Stimulated activated CD4-positive, alpha-beta T cell treated with anti-CD3 and anti-CD28 coated beads, TNF-alpha, amount 100 ng/mL, for 48 hours (primary cell): ENCODE data around the gene RAD51B.

Experiments
- DNase-seq, 3 donors: peaks; one replicate each; pipeline ENCODE4 v3.0.0-alpha.2; 2020; ENCODE audit warnings: low read depth in 3 of 3

Gene RAD51B

DNA sequence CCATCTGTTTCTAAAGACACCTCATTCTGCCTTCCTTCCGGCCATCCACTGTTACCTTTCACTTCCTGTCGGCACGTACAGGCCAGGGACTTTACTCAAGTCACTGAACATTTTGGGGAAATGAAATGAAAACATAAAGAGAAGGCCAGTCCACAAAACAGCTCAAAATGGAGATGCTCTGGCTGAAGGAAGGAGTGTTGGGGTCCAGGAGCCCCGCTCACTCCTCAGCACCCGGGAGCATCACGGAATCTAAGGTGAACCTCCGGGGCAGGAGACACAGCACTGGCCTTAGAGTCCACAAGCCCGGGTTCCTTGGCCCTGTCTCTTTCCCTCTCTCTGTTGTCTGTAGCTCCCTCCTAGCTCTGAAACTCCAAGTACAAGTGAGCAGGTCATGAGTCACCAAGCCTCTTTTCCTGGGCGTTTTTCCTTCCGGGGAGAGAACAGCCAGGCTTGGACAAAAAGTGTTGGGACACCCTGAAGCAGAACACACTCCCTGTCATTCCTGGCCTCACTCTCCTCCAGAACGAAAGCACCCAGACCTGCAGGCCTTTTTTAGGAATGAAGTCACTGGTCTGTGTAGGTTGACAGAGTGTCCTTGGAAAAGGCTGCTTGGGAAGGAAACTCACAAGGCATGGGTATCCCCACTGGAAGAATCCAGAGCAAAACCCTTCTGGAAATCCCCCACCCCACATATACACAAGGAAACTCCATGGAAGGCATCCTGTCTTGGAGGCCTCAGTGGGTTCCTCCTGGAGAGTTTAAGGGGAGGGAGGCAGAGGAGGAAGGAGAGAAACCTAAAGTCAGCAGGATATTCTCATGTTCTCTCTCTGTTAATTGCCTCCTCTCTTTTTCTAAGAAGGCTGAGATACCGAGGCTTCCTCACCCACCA, 728.0 kb downstream of the RAD51B start:
- no peak for DNase-seq

DNA sequence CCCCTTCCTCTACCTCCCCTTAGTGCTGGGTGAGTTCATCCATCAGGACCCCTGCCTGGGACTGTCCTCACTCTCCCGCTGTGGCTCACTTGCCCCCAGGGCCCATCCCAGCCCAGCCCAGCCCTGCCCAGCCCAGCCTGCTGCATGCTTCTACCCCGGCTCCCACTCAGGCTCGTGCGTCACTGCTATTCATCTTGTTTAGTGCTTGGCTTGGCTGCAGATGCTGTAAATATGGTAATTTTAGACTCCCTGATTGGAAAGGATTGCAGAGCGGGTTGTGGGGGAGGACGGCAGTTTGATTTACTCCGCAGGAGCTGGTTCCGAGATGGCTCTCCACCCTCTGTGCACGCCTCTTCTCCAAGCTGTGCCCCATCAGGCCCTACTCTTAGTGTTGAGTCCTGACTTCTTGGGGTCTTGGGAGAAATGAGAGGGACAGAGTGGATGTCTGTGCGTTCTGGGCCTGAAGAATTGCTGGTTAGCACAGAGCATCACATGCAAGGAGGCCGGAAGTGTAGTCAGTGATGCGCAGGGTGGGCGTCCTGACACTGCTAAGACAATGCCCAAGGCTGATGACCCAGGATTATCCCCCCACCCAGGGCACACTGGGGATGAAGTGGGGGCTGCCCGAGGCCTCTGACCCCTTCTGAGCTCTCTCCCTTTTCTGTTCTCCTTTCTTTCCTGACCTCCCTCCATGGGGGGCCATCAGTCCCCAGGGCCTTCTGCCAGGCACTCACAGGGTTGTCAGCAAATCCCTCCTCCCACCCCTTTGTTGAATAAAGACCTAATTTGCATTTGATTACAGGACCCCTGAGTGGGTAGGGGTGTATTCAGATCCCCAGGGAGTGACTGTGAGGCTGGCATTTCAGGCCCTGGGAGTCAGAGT, 728.9 kb downstream of the RAD51B start:
- no peak for DNase-seq

DNA sequence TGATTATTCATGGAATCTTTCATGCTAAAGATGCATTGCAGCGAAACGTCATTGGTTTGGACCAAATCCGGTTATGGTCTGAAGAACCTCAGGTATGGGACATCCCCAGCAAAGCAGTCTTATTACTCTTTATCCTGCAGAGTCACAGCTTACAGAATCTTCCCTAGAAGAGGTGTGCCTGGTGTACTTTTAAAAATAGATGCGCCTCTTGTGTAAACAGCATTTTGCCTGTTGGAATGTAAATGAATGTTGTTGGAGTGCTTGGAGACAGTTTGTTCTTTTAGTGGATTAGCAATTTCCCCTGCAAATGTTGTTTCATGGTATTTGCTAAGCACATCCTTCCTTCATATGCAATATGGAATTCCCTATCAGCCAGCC, 730.7 kb downstream of the RAD51B start:
- no peak for DNase-seq

DNA sequence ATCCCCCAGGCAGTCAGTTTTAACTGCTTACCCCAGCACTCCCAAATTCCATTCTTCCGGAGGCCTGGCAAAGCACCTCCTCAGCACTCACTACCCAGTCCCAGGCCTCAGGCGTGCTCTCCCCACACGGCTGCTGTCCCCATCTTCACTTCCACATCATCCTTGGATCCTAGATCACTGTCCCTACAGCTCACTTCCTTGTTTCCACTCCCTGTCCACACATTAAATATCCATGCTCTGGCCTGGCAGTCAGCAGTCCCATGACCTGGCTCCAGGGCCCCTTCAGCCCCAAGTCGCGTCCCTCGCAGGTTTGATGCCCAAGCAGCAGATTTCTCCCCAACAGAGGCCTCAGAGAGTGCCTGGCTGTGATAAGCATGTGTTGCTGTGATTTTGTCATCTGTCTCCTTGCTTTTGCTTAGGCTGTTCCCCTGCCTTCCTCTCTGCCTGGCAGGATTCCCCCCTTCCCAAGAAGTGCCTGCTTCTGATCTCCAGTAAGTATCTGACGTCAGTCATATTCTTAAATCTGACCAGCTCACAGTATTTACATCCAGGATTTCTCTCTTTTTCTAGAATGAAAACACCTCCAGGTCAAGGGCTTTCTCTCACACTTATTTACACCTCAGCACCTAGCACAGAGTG, 731.6 kb downstream of the RAD51B start:
- DNase-seq, result no peak

DNA sequence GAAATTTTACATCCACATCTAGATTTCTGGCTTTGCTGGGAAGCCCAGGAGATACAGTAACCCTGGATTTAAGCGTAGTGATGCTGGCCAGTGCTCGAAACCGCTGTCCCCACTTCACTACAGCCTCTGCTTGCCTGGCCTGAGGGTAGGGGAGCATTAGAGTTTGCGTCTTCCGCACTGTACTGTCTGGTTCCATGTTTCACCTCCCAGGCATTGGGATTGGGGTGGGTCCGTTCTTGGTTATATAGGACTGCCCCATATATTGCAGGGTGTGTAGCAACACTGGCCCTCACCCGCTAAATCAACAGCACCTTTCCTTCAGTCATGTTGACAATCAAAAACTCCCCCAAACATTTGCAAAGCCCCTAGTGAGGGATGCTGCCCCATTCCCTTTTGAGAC, 732.5 kb downstream of the RAD51B start:
- DNase-seq, result no peak

DNA sequence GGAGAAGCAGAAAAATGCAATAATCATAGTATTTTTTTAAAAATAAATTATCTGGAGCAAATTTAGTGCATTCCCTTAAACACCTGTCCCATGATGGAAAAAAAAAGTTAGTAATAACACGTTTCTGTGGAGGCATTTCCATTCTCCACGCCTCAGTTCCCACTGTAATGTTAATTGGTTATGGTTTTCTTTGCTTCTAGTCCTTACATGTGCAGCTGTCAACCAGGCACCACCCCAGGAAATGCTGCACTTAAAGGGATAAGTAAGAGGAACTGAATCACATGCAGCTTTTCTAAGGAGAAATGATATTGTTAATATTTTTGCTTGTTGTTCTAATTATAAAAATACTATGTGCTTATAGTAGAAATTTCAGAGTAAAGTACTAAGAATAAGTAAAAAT, 733.0 kb downstream of the RAD51B start:
- DNase-seq, result no peak

DNA sequence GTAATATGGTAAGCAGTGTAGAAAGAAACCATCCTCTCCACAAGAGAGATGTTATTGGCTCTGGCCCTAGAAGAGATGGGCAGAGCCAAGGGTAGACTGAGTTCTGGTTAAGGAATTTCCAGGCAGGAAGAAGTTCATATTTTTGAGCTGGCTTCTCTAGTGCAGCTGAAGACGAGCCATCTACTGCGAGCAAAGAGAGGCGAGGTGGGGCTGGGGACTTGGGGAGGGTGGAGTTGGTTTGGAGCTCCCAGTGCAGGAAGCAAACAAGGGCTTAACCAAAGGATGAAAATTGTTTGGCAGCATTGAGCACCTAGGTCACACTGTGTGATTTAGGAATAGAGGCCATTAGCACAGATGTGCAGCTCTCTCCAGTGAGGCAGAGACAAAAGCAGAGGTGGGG, 733.7 kb downstream of the RAD51B start:
- DNase-seq, result no peak

DNA sequence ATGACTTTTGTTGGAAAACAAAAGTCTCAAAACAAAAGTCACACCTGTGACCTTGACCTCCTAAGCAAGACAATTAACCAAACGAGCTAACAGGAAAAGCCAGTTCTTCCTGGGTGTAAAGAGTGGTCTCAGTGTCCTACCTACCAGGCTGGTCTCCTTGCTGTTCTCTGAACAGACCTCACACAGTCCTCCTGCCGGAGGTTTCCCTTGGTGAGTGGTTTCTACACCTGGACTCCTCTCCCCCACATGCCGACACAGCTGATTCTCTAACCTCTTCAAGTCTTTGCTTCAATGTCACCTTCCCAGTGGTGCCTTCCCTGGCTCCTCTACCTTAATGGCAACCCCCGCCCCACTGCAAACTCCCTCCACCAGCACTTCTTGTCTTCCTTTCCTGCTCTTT, 734.7 kb downstream of the RAD51B start:
- DNase-seq, result no peak

DNA sequence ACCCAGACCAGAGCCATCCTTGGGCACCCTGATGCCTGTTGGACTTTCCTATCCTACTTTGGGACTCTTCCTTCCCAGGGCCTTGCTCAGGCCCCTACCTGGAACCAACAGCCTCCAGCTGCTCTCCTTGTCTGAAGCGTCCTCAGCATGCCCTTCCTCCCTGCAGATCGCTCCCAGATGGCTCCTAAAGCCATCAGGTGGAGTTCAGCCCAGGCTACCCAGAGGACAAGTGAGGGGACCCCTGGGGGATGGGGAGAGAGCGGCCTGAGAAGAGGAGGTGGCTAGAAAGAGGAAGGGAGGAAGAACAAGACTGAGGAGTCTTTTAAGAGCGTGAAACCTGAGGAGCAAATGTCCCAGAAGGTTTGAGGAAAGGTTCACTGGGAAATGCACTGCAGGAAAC, 736.7 kb downstream of the RAD51B start:
- DNase-seq, result no peak

DNA sequence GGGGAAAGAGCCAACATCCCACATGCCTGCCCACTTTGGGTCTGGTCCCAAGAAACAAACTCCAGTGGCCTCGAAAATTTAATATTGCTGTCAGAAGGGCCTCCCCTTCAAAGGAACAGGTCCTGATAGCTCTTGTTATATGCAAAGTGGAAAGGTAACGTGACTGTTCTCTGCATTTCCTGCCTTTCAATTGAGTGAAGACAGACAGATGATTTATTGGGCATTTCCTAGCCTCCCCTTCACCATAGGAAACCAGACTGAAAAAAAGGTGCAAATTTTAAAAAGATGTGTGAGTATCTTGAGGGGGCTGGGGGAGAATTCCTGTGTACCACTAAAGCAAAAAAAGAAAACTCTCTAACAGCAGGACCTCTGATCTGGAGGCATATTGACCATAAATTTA, 738.1 kb downstream of the RAD51B start:
- no peak for DNase-seq

DNA sequence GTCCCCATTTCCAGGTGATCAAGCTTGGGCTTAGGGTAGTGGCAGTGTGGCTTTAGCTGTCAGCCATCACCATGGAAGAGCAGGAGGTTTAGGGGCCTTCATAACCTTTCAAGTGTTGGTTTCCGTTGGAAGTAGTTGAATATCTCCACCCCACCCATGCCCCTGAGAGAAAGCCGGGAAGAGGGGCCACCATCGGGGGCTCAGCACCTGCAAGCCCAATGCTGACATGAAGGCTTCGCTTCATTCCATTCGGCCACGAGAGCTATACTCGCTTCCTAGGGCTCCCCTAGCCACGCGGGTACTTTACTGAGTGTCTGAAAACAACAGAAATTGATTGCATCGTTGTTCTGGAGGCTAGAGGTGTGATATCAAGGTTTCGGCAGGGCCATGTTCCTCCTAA, 738.5 kb downstream of the RAD51B start:
- no peak for DNase-seq

DNA sequence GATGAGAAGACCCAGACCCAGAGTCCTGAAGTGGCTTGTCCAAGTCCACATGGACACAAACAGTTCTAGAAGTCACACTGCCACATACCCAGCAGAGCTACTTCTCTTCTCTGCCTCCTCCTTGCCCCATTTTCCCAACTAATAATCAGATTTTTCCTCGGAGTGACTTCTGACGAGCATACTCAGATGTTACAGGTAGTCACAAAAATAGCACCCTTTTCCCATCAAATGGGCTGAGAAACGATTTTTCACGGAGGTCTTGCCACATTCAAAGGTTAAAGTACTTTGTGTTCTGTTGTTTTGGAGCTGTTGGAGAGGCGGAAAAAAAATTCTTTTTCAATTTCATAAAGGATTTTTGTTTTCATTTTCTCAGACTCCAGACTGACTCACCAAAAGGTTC, 740.4 kb downstream of the RAD51B start:
- no peak for DNase-seq

DNA sequence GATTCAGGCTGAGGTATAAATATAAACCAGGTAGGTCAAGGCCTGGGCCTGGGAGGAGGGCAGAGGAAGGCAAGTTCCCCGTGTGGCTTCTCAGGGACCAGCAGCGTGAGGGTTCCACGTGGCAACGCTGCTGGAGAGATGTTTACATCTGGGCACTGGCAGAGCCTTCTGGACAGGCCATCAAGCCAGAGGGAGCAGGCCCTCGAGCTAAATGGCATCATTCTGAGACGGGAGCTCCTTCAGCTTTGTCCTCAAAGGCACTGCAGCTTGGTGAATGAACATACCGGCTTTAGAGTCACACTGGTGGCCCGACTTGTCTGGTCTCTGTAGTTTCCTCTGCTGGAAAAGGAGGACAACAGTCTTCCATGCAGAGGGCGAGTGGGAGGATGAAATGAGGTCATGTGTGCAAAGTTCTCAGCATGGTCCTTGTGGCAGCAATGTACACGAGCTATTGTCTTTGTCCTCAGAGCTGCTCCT, 742.0 kb downstream of the RAD51B start:
- DNase-seq, result no peak

DNA sequence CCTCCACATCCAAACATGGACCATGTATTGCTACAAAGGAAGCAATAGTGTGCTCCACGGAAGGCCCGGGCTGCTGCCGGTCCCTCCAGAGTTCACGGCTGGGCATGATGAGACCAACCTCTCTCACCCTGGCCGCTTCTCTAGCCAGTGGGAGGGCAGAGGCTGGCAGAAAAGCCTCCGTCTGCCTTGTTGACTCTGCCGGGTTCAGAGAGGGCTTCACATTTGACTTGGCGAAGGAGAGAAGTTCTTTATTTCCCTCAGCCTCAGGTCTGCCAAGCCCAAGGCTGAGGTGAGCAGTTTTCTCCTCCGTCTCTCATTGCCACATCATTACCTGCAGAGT, 743.3 kb downstream of the RAD51B start:
- DNase-seq, result no peak

DNA sequence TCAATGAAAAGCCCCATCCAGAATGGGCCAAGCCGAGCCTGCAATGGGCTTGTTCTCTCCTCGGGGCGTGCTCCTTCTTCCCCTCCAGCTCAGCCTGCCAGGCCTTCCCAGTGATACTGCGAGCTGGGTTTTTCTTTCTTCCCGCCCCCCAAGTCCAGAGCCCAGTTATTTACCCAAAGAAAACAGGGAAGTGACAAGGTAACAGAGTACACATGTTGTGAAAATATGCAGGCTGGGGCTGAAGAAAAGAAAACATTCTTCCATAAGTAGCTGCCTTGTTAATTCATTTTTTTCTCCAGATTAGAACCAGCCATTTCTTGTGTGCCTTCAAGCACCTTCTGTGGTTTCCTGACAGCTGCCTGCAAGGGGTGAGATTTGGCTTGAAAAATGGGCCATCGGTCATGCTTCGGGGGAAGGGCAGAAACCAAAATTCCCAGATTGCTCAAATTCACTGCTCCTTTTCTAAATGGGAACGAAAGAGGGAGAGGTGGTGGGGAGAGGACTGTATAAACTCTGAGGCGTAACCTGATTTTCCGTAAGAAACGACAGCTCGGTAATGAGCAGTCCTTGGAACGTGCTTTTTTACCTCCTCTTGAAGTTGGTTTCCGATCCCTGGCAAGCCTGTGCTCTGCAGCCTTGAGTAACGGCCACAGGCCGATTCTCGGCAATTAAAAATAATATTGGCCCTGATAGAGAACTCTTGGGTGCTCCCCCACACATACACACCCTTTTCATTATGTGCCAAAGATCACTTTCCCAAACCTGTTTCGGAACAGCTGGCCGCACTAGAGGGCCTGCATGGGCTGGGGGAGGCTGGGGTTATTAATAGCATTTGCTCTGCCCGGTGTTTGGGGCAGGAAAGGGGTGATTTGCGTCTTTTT, 743.9 kb downstream of the RAD51B start:
- no peak for DNase-seq

DNA sequence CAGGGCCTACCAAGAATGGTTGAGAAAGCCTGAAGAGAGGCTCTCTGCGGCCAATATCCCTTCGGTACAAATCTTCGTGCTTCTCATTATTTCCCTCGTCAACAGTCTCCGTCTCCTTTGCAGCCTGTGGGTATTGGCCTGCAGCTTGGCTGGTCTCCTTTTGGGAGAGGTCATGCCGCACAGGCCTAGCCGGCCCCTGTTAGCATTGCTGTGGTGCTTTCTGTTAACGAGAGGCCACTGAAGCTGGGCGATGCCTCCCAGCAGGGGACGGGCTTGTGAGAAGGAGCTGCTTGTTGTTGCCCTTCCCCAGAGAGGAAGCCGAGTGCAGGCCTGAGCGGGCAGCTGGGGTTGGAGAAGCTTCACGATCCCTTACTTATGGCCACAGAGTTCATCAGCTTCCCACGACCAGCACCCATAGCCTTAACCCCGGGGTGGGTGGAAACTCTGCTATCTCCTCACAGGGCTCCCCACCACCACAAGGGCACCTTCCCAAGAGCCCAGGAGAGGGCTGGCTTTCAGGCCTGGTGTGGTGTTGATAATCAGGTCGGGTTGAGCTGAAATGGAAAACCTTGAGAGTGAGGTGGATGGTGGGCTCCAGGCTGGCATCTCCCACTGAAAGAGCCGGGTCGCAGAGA, 744.7 kb downstream of the RAD51B start:
- no peak for DNase-seq

DNA sequence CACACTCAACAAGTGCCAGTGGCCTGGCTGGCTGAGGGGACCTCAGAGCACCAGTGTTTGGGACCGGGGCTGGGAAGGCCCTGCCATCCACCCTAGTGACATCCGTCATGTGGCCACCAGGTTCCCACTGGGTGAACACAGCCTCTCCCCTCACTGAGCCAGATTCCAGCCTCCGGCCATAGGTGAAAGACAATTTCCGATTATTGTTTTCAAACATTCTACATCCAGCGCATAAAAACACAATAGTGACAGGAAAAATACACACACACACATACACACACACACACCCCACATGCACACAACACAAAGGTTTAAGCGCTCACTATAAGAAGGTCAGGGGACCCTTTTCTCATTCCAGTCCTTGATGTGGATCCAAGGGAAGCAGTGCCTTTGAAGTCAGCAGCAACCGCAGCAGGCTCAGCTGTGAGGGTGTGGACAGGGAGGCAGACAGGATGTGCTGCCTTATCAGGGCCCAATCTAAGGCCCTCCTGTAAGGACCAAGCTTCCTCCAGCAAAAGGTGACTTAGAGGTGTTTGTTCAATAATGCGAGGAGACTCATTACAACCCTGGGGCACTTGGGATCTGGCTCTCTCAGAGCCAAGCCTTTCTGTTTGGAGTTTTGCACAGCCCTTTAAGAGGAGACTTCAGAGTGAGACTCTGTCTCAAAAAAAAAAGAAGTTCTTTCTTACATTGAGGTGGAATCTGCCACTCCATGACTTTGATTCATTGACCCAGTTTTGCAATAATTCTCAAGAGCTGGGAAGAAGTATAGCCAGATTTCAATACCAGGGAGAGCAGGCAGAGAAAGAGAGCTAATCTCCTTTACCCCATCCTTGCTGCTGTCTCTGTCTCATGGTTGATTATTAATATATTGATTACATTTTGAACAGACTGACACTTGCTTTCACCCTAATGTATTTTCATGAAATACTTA, 745.5 kb downstream of the RAD51B start:
- no peak for DNase-seq

DNA sequence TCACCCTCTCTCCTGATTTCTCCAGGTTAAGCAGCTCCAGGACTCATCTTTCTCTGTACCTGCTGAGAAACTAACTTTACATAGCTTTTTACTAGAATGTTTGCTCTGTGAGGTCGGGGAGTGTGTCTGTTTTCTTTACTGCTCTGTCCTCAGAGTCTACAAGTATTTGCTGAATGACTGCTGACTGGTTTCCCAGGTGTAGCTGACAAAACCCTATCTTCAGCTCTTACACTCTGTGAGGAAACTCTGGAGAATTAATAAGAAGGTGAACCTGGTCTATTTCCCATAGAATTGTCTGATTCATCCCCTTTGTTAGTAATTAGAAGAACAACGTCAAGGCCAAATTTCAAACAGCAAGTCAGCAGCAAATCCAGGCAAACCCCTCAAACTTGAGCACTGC, 746.5 kb downstream of the RAD51B start:
- no peak for DNase-seq

DNA sequence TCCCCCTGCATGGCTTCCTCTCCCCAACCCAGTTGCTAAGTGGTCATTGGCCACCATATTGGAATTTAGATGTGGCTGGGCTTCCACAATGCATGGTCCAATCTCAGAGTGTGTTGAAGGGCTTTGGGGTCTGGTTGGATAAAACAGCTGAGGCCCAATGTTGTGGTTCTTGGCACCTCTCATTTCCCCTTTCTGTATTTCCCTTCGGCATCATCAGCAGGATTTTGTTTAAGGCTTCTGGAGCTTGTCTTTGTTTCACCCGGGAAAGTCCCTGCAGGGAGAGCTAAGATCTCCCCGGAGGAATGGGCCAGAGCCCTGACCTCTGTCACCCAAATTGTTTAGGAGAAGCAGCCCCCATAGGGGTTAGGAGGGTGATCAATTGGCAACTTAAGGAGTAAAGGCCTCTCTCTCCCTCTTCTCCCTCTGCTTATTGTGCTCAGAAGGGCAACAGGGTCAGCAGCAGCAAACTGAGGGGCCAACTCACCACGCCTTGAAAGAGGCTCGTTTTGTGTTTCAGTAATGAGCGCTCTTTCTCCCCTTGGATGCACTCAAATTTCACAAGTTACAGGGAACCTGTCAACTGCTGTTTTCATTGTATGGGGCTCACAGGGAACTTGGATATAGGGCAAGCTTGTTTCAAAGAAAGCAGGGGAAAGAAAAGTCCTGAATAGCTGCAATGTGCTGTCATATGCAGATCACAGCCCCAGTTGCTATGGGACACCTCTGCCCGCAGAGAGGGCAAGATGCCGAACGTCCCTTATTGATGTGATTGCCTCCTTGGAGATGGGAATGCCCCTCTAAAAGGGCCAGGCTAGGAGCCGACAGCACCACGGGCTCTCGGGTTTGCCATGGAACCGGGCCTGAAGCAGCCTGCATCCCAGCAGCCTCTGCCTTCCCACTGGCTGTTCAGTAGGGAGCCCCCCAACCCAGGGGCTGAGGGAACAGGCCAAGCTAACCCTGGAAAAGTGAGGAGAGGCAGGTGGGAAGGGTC, 749.6 kb downstream of the RAD51B start:
- no peak for DNase-seq
